ENCODE results near the gene ZNF253. TPM values are rescaled to one million over a fixed set of nuclear protein-coding genes. Genes with fewer than 3 reads are reported as not detected.

Gene ZNF253
- total and polyA plus RNA-seq, 9 of the 15 experiments (the other 6 are each of a cell fraction or from before 2014, with no cell fraction given), result 4.0 to 14.4 (median 7.5) TPM

- TF ChIP-seq, protein P1, sequence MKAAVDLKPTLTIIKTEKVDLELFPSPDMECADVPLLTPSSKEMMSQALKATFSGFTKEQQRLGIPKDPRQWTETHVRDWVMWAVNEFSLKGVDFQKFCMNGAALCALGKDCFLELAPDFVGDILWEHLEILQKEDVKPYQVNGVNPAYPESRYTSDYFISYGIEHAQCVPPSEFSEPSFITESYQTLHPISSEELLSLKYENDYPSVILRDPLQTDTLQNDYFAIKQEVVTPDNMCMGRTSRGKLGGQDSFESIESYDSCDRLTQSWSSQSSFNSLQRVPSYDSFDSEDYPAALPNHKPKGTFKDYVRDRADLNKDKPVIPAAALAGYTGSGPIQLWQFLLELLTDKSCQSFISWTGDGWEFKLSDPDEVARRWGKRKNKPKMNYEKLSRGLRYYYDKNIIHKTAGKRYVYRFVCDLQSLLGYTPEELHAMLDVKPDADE (conservative IDR thresholded peaks at IDR 0.05; ENCODE audit: control insufficient read depth, low read depth, low read length), result no peak
- no peak for TF ChIP-seq SMAD3 (CRISPR knock-in tag; conservative IDR thresholded peaks at IDR 0.05)
- TF ChIP-seq ZNF133 (CRISPR knock-in tag; IDR thresholded peaks at IDR 0.05), result no peak
- TF ChIP-seq SNRNP70 (optimal IDR thresholded peaks at IDR 0.05; ENCODE audit: low read depth, low read length), result no peak
These were observed 41.8 kb upstream of the ZNF253 start (continued) for GRCh38 chr19:19823916-19824315.

DNA sequence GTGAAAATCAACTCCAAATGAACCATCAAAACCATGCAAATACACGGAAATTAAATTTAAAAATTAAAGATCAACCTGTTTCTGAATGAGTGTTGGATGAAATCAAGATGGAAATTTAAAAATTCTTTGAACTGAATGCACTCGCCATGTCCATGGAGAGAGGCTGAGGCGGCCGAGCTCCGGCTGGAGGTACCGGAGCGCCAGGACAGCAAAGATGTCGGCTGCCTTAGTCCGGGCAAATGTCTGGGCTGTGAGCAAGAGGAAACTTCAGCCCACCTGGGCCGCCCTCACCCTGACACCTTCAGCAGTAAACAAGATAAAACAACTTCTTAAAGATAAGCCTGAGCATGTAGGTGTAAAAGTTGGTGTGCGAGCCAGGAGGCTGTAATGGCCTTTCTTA, 38.8 kb upstream of the ZNF253 start:
- CTCF ChIA-PET (ENCODE audit: low intra/inter-chr PET ratio), result no interaction called here
- POLR2A ChIA-PET, result no interaction called here
- Histone ChIP-seq H3K79me2 (ENCODE audit: control insufficient read depth, insufficient read depth, low read length) (no peaks in the 10 kb centered on the region), H3K9me1 (ENCODE audit: control insufficient read depth, insufficient read depth, low read length) (no peaks in the 10 kb centered on the region), H2AFZ (ENCODE audit: low read depth, low read length) (no peak overlapping the region), H3K27ac (ENCODE audit: extremely low read depth, low read depth, low read length) (no peak overlapping the region), H3K36me3 (ENCODE audit: control insufficient read depth, insufficient read depth, low read length) (no peaks in the 10 kb centered on the region), H3K27me3 (ENCODE audit: control insufficient read depth in 2 of 2, insufficient read depth in 2 of 2, low read length in 2 of 2) (no peaks in the 10 kb centered on the region), H3K4me1 (replicated peaks in 1 of 2; ENCODE audit: control insufficient read depth in 2 of 2, insufficient read depth in 2 of 2, low read length in 2 of 2) (no peaks in the 10 kb centered on the region), H3K4me2 (ENCODE audit: insufficient read depth, low read length) (no peak overlapping the region), H4K20me1 (replicated peaks; ENCODE audit: control insufficient read depth, insufficient read depth, low read length) (no peaks in the 10 kb centered on the region), H3K9me3 (replicated peaks; ENCODE audit: control insufficient read depth, insufficient read depth, low read depth, low read length) (peaks cover 2% of the 10 kb centered on the region; the same call in 1 of the 2 replicates), H3K4me3 (no peak overlapping the region), H3K9ac (ENCODE audit: insufficient read depth in 1 of 2, low read depth in 2 of 2, low read length in 2 of 2) (no peak overlapping the region)
- in situ Hi-C loops (cut with MboI), result no loop called here
- no peak for ATAC-seq
- WGBS (ENCODE audit: insufficient coverage, low coverage, missing lambda C conversion rate), result 4% methylated on average over 11 of the region's 11 CpGs
- no peak for TF ChIP-seq MNT (conservative IDR thresholded peaks at IDR 0.05)
- TF ChIP-seq TBP (optimal IDR thresholded peaks at IDR 0.05; ENCODE audit: low read depth, low read length), result no peak
- TF ChIP-seq ZNF766 (CRISPR knock-in tag; conservative IDR thresholded peaks at IDR 0.05), result no peak
- TF ChIP-seq, protein P2, sequence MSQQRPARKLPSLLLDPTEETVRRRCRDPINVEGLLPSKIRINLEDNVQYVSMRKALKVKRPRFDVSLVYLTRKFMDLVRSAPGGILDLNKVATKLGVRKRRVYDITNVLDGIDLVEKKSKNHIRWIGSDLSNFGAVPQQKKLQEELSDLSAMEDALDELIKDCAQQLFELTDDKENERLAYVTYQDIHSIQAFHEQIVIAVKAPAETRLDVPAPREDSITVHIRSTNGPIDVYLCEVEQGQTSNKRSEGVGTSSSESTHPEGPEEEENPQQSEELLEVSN (IDR thresholded peaks at IDR 0.05; ENCODE audit: borderline replicate concordance in 1 of 2, extremely low read depth in 1 of 2, insufficient read depth in 1 of 2, insufficient read length in 1 of 2, low read depth in 1 of 2, low read length in 1 of 2, poor library complexity in 1 of 2, severe bottlenecking in 1 of 2), result no peak
- TF ChIP-seq GABPB1 (CRISPR knock-in tag; IDR thresholded peaks at IDR 0.05), result no peak
- TF ChIP-seq ZNF232 (CRISPR knock-in tag; IDR thresholded peaks at IDR 0.05), result no peak
- BruUV-seq (replicated peaks), result no TSS peak
- intact Hi-C loops (cut with micrococcal nuclease), result no loop called here
- DNase-seq (ENCODE audit: extremely low read depth in 1 of 4, low spot score in 3 of 4), result no peak
- no peak for FAIRE-seq

All from K562 (cell line).